Myocyte (in vitro differentiated cells): ENCODE results near the gene GOLPH3. TPM values are rescaled to one million over a fixed set of nuclear protein-coding genes. Genes with fewer than 3 reads are reported as not detected.
"Not testable (repeated sequence)": the region's sequence is repeated elsewhere in the genome, so short reads cannot be mapped to it uniquely, and the experiment has no call there.

Experiments used
- DNase-seq: peaks from one replicate; pipeline ENCODE4 v3.0.0-alpha.2; 2012; ENCODE audit warnings: low read depth
- total RNA-seq: library from RNA; depleted of rRNA; stranded (reverse); fragments of >200 nt; gene quantifications from 2 replicates; pipeline ENCODE4 v1.2.3, GENCODE V29; 2014

GOLPH3 gene
- total RNA-seq, 1 donor from 2014 or later: 53.8 TPM

DNA sequence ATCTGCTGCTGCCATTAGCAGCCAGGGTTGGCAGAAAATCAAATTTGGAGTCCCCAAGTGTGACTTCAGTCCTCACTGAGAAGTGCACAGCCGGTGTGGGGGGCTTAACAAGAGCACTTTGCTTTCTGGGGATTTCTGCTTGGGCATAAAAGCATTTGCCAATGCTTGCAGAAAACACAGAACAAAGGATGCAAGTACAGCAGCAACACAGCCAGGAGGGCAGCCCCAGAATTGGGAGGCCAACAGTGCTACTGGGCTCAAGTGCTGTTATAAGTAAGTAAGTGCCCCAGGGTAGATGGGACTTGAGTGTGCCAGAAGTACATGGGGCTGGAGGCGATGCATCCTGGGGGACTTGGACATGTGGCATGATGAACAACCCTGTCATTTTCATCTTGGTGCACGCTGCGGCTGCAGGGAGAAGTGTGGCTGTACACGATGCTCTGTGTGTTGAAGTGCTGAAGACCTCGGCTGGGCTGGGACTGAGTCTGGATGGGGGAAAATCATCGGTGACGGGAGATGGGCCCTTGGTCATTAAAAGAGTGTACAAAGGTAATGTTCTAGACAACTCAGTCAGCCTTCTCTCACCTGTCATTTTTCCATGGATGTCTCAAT is 73.3 kb downstream of the GOLPH3 start:
- DNase-seq: no peak

DNA sequence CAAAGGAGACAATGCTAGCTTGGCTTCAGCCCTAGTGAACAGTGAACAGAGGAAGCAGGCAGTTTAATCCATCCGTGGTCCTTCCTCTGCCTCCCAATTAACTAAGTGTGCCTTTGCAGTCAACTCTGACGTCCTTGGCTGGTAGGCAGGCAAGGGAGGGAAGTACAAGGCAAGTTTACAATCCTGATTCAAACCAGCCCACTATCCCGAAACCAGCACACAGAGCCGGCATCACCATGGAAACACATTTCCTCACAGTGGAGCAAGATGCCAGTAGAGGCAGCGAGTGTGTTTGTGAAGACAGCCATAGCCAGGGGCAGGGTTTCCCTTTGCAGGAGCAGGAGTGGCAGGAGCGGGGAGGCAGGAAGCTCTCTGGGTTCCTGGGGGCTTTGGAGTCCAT is 73.9 kb downstream of the GOLPH3 start:
- no peak for DNase-seq

DNA sequence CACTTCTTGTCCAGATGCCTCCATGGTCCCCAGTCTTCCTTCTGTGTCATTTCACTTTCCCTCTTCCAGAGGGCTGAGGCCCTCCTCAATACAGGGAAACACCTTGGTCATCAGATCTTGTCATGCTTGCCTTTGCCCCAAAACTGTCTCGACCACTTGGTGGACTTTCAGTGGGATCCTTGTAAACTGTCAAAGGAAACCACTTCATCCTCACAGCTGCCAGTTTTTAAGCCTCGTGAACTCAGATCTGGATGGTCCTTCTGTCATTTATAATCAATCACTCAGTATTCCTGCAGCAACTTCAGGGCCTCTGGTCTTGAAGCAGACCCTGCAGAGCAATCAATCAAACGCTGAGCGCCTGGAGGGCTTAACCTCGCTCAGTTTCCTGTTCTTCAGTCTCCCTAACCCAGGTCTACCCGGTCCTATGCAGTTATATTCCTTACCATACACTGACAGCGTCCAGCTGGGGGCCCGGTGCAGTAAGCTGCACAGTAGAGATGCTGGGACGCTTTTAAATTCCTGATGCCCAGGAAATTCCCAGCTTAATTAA is 74.6 kb downstream of the GOLPH3 start:
- no peak for DNase-seq

DNA sequence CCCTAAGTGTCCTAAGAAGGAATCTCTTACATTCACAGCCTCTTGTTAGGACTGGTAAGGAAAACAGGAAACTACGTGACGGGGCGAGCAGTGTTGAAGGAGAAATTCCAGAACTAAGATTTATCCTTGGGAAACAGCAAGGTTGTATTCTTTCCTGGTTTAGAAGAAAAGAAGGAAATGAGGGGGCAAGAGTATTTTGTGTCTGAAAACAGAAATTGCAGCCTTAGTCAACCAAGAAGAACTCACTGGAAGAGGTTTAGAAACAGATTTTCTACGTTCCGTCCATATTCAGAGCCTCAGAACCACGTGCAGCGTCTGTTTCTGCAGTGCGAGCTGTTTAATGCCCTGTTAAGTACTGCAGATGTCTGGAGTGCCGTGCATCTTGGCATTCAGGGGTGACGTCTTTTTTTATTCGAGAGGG is 75.2 kb downstream of the GOLPH3 start:
- DNase-seq: no peak

DNA sequence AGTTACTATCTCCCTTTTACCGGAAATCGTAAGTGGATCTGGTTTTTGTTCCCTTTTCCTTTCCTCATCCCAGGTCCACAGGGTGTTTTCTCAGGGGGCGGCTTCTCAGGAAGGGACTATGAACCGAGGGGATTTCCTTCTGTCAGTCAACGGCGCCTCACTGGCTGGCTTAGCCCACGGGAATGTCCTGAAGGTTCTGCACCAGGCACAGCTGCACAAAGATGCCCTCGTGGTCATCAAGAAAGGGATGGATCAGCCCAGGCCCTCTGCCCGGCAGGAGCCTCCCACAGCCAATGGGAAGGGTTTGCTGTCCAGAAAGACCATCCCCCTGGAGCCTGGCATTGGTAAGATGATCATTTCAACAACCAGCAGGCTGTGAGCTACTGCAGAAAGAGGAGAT is 75.8 kb downstream of the GOLPH3 start:
- DNase-seq: peak; percentile 60

DNA sequence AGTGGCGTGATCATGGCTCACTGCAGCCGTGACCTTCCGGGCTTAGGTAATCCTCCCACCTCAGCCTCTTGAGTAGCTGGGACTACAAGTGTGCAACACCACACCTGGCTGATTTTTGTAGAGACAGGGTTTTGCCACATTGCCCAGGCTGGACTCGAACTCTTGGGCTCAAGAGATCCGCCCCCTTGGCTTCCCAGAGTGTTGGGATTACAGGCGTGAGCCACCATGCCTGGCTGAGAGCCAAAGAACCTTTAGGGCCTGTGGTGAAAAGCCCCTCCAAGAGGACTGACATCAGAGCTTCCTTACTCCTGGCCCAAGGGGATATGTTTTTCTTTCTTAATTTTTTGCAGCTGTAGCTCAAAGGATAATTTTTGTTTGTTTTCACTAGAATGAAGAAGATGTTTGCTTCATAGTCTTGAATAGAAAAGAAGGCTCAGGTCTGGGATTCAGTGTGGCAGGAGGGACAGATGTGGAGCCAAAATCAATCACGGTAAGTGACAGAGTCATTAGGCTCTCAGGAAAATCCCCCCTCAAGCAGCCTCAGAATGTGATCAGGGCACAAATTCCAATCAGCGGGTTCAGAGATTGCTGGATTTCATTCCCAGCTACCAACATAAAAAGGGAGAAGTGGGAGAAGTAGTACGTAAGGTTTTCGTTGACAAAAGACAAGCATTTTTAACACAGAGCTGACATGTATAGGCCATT is 77.1 kb downstream of the GOLPH3 start:
- DNase-seq: no peak

DNA sequence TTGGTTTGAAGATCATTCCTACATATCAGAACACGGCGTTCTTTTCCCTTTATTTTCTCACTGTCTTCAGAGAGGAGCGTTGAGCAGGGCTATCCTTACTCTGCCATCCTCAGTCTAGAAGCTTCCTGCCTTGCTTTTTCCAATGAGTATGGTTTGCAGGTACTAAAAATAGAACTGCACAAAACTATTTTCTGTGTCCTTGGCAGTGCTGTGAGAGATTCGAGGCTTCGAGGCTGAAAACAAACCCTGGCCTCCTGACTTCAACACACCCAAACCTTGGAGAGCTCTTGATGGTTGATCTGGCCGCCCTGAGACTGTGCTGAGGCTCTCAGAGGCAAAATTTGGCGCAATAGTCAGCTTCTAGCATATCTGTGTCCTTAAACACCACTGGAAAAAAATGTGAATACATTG is 78.9 kb downstream of the GOLPH3 start:
- DNase-seq: peak; percentile 40

DNA sequence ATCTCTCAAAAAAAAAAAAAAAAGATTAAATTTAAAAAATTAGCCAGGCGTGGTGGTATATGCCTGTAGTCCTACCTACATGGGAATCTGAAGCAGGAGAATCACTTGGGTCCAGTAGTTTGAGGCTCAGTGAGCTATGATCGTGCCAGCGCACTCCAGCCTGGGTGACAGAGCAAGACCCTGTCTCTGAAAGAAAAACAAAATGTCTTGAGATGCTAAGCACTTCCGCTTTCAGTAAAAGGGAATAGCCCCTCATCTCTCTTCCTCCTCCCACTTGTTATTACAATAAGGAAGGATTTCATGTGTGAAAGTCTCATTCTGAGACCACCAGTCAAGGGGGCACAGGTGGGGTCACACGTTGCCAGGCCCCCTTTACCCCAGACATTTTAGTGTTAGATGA is 79.4 kb downstream of the GOLPH3 start:
- DNase-seq: no peak

DNA sequence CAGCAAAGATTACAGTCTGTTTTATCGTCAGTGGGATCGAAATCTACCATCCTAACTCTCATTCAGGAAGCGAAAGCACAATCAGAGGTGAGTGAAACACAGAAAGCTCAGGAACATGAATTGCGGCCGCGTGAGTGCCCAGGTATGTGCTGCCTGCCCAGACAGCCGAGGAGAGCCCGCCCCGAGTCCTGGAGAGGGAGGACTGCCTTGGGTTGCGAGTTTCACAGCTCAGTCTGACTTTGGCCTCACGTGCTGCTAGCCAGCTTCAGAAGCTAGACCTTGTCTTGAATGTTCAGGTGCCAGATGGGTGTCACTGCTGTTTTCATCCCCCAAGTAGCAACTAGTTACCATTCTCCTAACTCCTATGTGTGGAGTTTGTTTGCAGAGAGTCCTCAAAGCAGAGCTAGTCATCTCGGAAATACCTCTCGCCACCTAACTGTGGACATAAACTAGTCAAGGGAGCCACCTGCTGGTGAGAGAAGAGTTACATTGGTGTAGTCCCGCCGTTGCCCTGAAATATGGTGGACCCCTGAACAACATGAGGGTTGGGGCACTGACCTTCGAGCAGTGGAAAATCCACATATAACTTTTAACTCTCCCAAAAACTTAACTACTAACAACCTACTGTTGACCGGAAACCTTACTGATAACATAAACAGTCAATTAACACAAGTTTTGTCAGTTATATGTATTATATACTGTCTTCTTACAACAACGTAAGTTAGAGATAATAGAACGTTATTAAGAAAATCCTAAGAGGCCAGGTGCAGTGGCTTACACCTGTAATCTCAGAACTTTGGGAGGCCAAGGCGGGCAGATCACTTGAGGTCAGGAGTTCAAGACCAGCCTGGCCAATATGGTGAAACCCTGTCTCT is 80.9 kb downstream of the GOLPH3 start:
- peak; percentile 73 for DNase-seq

DNA sequence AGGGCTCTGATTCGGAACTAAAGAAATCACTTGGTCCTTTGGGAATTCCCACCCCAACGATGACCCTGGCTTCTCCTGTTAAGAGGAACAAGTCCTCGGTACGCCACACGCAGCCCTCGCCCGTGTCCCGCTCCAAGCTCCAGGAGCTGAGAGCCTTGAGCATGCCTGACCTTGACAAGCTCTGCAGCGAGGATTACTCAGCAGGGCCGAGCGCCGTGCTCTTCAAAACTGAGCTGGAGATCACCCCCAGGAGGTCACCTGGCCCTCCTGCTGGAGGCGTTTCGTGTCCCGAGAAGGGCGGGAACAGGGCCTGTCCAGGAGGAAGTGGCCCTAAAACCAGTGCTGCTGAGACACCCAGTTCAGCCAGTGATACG is 83.4 kb downstream of the GOLPH3 start:
- no peak for DNase-seq

DNA sequence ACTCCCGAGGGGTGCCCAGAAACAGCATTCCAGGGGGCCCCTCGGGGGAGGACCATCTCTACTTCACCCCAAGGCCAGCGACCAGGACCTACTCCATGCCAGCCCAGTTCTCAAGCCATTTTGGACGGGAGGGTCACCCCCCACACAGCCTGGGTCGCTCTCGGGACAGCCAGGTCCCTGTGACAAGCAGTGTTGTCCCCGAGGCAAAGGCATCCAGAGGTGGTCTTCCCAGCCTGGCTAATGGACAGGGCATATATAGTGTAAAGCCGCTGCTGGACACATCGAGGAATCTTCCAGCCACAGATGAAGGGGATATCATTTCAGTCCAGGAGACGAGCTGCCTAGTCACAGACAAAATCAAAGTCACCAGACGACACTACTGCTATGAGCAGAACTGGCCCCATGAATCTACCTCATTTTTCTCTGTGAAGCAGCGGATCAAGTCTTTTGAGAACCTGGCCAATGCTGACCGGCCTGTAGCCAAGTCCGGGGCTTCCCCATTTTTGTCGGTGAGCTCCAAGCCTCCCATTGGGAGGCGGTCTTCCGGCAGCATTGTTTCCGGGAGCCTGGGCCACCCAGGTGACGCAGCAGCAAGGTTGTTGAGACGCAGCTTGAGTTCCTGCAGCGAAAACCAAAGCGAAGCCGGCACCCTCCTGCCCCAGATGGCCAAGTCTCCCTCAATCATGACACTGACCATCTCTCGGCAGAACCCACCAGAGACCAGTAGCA is 83.9 kb downstream of the GOLPH3 start:
- DNase-seq: no peak

DNA sequence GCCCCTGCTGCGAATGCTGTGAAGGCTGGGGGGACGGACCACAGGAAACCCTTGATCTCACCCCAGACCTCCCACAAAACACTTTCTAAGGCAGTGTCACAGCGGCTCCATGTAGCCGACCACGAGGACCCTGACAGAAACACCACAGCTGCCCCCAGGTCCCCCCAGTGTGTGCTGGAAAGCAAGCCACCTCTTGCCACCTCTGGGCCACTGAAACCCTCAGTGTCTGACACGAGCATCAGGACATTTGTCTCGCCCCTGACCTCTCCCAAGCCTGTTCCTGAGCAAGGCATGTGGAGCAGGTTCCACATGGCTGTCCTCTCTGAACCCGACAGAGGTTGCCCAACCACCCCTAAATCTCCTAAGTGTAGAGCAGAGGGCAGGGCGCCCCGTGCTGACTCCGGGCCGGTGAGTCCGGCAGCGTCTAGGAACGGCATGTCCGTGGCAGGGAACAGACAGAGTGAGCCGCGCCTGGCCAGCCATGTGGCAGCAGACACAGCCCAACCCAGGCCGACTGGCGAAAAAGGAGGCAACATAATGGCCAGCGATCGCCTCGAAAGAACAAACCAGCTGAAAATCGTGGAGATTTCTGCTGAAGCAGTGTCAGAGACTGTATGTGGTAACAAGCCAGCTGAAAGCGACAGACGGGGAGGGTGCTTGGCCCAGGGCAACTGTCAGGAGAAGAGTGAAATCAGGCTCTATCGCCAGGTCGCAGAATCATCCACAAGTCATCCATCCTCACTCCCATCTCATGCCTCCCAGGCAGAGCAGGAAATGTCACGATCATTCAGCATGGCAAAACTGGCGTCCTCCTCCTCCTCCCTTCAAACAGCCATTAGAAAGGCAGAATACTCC is 84.7 kb downstream of the GOLPH3 start:
- DNase-seq: no peak

DNA sequence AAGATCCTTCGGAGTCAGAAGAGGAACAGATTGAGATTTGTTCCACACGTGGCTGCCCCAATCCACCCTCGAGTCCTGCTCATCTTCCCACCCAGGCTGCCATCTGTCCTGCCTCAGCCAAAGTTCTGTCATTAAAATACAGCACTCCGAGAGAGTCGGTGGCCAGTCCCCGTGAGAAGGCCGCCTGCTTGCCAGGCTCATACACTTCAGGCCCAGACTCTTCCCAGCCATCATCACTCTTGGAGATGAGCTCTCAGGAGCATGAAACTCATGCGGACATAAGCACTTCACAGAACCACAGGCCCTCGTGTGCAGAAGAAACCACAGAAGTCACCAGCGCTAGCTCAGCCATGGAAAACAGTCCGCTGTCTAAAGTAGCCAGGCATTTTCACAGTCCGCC is 85.9 kb downstream of the GOLPH3 start:
- no peak for DNase-seq

DNA sequence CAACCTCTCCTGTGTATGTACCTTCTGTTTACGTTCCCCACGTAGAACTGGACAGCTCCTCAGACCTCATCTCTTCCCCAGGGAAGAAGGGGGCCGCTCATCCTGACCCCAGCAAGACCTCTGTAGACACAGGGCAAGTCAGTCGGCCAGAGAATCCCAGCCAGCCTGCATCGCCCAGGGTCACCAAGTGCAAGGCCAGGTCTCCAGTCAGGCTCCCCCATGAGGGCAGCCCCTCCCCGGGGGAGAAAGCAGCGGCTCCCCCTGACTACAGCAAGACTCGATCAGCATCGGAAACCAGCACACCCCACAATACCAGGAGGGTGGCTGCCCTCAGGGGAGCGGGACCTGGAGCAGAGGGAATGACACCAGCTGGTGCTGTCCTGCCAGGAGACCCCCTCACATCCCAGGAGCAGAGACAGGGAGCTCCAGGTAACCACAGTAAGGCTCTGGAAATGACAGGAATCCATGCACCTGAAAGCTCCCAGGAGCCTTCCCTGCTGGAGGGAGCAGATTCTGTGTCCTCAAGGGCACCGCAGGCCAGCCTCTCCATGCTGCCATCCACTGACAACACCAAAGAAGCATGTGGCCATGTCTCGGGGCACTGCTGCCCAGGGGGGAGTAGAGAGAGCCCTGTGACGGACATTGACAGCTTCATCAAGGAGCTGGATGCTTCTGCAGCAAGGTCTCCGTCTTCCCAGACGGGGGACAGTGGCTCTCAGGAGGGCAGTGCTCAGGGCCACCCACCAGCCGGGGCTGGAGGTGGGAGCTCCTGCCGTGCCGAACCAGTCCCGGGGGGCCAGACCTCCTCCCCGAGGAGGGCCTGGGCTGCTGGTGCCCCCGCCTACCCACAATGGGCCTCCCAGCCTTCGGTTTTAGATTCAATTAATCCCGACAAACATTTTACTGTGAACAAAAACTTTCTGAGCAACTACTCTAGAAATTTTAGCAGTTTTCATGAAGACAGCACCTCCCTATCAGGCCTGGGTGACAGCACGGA is 86.7 kb downstream of the GOLPH3 start:
- DNase-seq: no peak

DNA sequence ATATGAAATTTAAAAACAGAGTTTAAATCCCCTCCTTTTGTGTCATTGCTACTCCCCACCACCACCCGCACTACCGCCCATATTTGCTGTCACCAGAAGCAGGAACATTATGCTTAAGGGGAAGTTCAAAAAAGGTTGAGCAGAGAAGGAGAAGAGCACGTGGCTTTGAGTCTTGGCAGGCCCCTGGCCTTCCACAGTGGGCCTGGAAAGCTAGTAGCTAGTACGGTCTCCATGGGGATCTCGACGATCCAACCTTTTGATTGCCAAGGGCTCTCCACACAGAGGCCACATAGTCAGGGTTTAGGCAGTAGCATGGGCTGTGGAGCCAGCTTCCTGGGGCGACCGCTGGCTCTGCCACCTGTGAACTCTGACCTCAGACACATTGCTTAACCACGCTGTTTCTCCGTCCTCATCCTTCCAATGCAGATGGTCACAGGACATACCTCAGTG is 90.1 kb downstream of the GOLPH3 start:
- no peak for DNase-seq

DNA sequence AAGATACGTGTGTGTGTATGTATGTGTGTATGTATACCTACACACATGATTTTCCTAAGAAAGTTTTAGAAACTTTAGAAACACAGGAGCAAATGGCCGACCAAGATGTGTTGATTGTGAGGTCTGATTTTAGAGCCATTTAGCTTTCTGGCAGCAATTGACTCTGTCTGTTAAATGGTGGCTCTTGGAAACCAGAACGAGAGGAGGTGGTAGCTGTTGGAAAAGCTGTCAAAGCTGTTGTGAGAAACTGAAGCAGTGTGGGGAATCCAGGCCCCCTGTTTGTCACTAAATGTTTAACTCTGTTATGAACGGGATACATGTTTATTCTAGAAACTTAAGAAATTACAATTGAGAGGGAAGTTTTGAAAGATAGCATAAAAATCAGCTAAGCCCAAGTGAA is 91.4 kb downstream of the GOLPH3 start:
- no peak for DNase-seq

DNA sequence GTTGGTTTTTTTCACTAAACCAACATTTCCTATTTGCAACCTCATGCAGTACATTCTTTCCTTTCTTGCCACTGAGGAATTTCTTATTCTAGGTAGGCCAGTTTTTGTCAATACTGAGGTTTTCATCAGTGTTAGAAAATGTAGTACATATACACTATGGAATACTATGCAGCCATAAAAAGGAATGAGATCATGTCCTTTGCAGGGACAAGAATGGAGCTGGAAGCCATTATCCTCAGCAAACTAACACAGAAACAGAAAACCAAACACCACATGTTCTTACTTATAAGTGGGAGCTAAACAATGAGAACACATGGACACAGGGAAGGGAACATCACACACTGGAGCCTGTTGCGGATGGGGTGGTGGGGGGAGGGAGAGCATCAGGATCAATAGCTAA is 93.6 kb downstream of the GOLPH3 start:
- DNase-seq: not testable (repeated sequence)

DNA sequence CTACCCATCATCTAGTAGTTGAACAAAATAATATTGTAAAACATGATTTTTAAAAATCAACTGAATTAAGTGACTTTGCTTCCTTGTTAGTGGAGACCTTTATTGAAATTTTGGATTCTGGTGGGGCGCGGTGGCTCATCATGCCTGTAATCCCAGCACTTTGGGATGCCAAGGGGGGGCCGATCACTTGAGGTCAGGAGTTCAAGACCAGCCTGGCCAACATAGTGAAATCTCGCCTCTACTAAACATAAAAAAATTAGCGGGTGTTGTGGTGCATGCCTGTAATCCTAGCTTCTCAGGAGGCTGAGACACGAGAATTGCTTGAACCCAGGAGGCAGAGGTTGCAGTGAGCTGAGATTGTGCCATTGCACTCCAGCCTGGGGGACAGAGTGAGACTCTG is 95.3 kb downstream of the GOLPH3 start:
- DNase-seq: not testable (repeated sequence)
